A673 (cell line): ENCODE measurements around the gene POU2AF1. TPM values are rescaled to one million over a fixed set of nuclear protein-coding genes. Genes with fewer than 3 reads are reported as not detected.

Experiments
- BruUV-seq: library from RNA; stranded (reverse); fragments of 400-500 nt; replicated peaks from 2 replicates; lab custom pipeline; 2021; lab: Mats Ljungman, UMichigan
- CTCF ChIA-PET: fragments of 300-600 bp; sonication (Branson Sonifier 250); formaldehyde crosslinking; loops from one replicate; lab custom pipeline; 2022; ENCODE audit warnings: antibody characterized with exemption; lab: Charles Lee
- POLR2A ChIA-PET: fragments of 300-600 bp; sonication (Branson Sonifier 250); formaldehyde crosslinking; loops from one replicate; lab custom pipeline; 2022; ENCODE audit warnings: antibody characterized with exemption; ENCODE audit not compliant: low non-redundant PET; lab: Charles Lee
- DNase-seq: peaks from one replicate; pipeline ENCODE4 v3.0.0-alpha.2; 2015; ENCODE audit warnings: low spot score
- H3K27ac ChIP-seq: fragments of 200-600 bp; sonication (generic); 2 replicates; pipeline ENCODE4 v1.5.1; 2016; ENCODE audit warnings: mixed run types, low read depth, mild to moderate bottlenecking, mixed read lengths, antibody characterized with exemption, low read length; ENCODE audit not compliant: poor library complexity, severe bottlenecking
- H3K27me3 ChIP-seq: fragments of 200-600 bp; sonication (generic); replicated peaks from 2 replicates; pipeline ENCODE4 v1.6.1; 2017; ENCODE audit warnings: mixed run types, low read depth, mild to moderate bottlenecking, mixed read lengths, antibody characterized with exemption, low read length; ENCODE audit not compliant: insufficient read depth, poor library complexity
- H3K36me3 ChIP-seq: fragments of 200-600 bp; sonication (generic); 2 replicates; pipeline ENCODE4 v1.6.1; 2016; ENCODE audit warnings: mixed run types, mild to moderate bottlenecking, mixed read lengths, antibody characterized with exemption, low read length; ENCODE audit not compliant: insufficient read depth, poor library complexity, severe bottlenecking
- H3K4me1 ChIP-seq: fragments of 200-600 bp; sonication (generic); 2 replicates; pipeline ENCODE4 v1.6.1; 2017; ENCODE audit warnings: mixed run types, mild to moderate bottlenecking, mixed read lengths, antibody characterized with exemption, low read length; ENCODE audit not compliant: insufficient read depth, poor library complexity, severe bottlenecking
- H3K4me3 ChIP-seq: fragments of 200-600 bp; sonication (generic); 2 replicates; pipeline ENCODE4 v1.5.1; 2016; ENCODE audit warnings: low read depth, mixed run types, mild to moderate bottlenecking, mixed read lengths, low read length; ENCODE audit not compliant: poor library complexity, severe bottlenecking
- H3K9me3 ChIP-seq: fragments of 200-600 bp; sonication (generic); 2 replicates; pipeline ENCODE4 v1.6.1; 2016; ENCODE audit warnings: mixed run types, low read depth, mild to moderate bottlenecking, mixed read lengths, antibody characterized with exemption, low read length; ENCODE audit not compliant: poor library complexity, severe bottlenecking
- EZH2 ChIP-seq: fragments of 200-600 bp; sonication (generic); IDR thresholded peaks from 2 replicates; pipeline ENCODE4 v1.6.1; 2017; ENCODE audit warnings: borderline replicate concordance, low read depth, mild to moderate bottlenecking, mixed read lengths, antibody characterized with exemption, low read length; ENCODE audit not compliant: poor library complexity, severe bottlenecking
- intact Hi-C: fragments of 100-400 bp; cut with micrococcal nuclease; formaldehyde crosslinking; loops from one replicate; pipeline ENCODE4 v1.10.0; 2022; ENCODE audit not compliant: unreplicated experiment
- total RNA-seq: library from RNA; stranded (reverse); gene quantifications from 2 replicates; pipeline ENCODE4 v1.2.3, GENCODE V29; 2021
- TF ChIP-seq, protein P1 (sequence below): fragments of 300-800, 200-600 bp; sonication (generic); conservative IDR thresholded peaks from 2 replicates; pipeline ENCODE4 v1.5.1; 2017; ENCODE audit warnings: low read depth, mild to moderate bottlenecking, antibody characterized with exemption, low read length, moderate library complexity, mixed read lengths

POU2AF1 gene
- total RNA-seq, 1 experiment from 2014 or later = not detected

DNA sequence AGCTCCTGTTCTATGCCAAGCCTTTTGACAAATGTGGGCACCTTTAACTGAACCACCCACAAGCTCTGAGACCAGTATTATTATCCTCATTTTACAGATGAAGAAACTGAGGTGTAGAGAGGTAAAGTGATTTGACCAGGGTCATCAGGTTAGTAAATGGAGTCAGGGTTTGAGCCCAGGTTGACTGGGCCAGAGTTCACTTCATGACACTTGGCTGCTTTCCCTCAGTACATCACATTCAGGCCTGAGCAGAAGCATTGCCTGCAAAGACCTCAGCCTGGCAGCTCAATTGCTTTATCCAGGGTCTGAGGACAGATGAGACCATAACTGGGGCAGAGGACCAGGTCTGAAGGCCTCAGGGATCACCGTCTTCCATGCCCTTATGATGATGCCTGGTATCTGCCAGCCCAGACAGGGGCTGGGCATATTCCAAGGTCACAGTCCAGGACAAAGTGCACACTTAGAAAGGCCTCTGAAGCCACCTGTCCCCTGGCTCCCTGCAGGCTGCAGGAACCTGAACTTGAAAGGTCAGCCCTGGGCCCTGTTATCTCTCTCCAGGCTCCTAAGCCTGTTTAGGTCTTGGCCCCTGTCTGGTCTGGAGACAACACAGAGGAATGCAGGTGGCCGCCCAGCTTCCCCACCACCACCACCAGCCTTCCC is 48.7 kb downstream of the POU2AF1 start:
- no peak for DNase-seq
- TF ChIP-seq, protein P1, sequence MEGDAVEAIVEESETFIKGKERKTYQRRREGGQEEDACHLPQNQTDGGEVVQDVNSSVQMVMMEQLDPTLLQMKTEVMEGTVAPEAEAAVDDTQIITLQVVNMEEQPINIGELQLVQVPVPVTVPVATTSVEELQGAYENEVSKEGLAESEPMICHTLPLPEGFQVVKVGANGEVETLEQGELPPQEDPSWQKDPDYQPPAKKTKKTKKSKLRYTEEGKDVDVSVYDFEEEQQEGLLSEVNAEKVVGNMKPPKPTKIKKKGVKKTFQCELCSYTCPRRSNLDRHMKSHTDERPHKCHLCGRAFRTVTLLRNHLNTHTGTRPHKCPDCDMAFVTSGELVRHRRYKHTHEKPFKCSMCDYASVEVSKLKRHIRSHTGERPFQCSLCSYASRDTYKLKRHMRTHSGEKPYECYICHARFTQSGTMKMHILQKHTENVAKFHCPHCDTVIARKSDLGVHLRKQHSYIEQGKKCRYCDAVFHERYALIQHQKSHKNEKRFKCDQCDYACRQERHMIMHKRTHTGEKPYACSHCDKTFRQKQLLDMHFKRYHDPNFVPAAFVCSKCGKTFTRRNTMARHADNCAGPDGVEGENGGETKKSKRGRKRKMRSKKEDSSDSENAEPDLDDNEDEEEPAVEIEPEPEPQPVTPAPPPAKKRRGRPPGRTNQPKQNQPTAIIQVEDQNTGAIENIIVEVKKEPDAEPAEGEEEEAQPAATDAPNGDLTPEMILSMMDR = no peak
- no peak for TF ChIP-seq EZH2
- H3K4me1 ChIP-seq = peaks cover 16% of the 10 kb centered on the region
- CTCF ChIA-PET = no interaction called here
- no peaks in the 10 kb centered on the region for H3K36me3 ChIP-seq
- intact Hi-C loops = no loop called here
- no peak overlapping the region for H3K4me3 ChIP-seq
- POLR2A ChIA-PET = no interaction called here
- H3K27me3 ChIP-seq = no peaks in the 10 kb centered on the region
- H3K27ac ChIP-seq = no peak overlapping the region
- no peaks in the 10 kb centered on the region for H3K9me3 ChIP-seq
- no TSS peak for BruUV-seq

DNA sequence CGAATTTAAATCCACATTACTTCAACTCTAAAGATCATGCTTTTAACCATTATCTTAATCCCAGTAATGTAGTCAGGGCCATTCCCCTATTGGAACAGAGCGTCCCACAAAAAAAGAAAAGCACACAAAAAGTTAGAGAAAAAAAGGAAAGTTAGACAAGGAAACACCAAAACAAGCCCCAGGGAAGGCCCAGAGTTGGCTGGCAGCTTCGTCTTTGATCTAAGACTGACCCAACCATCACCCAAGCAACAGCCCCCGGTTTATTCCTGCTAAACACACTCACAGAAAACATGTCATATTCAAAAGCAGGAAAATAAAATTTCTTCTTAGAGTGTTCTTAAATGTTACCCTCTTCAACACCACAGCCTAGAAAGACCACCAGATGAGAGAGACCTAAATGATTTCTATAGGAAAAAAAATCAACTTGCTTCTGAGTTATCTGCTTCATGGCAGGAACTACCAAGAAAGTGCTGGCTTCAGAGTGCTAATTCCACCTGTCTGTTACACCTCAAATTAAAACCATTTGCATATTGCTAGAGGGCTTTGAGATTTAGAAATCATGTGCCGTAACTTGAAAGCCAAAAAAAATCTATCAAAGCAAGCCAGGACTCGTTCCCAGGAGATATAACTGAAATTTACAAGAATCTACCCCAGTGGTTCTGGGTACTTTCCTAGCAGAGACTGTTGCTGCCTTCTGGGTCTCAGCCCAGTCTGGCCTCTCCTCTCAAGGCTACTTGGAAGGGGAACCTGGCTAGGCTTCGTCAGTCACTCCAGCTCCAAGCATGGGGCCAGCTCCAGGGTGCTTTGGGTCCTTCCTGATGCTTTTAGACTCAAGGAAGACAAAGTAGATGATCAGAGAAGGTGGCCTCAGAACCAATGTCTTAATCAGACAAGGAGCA is 49.5 kb downstream of the POU2AF1 start:
- no peak for DNase-seq
- Histone ChIP-seq H3K27me3 (no peaks in the 10 kb centered on the region), H3K9me3 (no peaks in the 10 kb centered on the region), H3K4me1 (peaks cover 8% of the 10 kb centered on the region), H3K27ac (no peak overlapping the region), H3K36me3 (no peaks in the 10 kb centered on the region), H3K4me3 (no peak overlapping the region)
- TF ChIP-seq, protein P1 = no peak
- TF ChIP-seq EZH2 = no peak
- BruUV-seq = no TSS peak
- POLR2A ChIA-PET = no interaction called here
- intact Hi-C loops = no loop called here
- CTCF ChIA-PET = no interaction called here

DNA sequence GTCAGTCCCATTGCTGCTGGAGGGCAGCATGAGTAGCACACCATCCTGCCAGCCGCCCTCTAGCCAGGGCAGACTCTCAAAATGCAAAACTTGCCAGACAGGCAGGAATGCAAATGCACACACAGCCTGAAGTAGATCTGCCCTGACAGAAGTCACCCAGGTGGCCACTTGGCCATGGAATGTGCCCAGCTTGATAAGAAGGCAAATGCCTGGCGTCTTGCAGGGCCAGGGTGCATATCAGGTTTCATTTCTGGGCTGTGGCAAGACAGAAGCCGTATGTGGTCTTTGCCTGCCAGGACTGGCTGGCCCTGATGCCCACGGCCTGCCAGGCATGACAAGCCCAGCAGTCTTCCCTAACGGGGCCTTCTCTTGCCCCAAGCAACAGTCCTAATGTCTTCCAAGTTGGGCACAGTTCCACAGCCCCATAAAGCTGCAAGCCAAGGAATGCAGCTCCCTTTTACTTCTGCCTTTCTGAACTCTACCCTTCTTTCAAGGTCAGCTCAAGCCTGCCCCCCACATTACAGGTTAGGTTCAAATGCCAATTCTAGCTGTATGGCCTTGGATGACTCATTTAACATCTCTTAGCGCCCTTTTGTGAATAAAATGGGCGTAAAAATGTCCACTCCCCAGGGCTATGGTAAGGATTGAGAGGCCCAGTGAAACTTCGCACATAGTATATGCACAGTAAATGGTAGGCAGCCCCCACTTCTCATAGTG is 51.0 kb downstream of the POU2AF1 start:
- Histone ChIP-seq H3K4me1 (peaks cover 6% of the 10 kb centered on the region), H3K27me3 (no peaks in the 10 kb centered on the region), H3K9me3 (no peaks in the 10 kb centered on the region), H3K36me3 (no peaks in the 10 kb centered on the region), H3K4me3 (no peak overlapping the region), H3K27ac (no peak overlapping the region)
- BruUV-seq = no TSS peak
- ChIA-PET POLR2A (no interaction called here), CTCF (no interaction called here)
- no peak for TF ChIP-seq EZH2
- TF ChIP-seq, protein P1 = no peak
- intact Hi-C loops = no loop called here
- DNase-seq = no peak
